Activated CD8-positive, alpha-beta memory T cell treated with anti-CD3 and anti-CD28 coated beads for 4 hours (primary cell): Measurements from ENCODE around the gene HJV.
A peak's percentile ranks its signal among the peaks of the same experiment; 100 is the strongest.
"Not testable (repeated sequence)": the region's sequence is repeated elsewhere in the genome, so short reads cannot be mapped to it uniquely, and the experiment has no call there.

Source experiments
- DNase-seq, 2 donors: peaks; one replicate each; pipeline ENCODE4 v3.0.0-alpha.2; 2020; ENCODE audit warnings: low read depth in 2 of 2

Gene HJV

GRCh38 chr1:146021622-146022402 is at the start of gene HJV:
HJV (minus strand) TSS chr1:146021735; CDS start chr1:146020231, 1,504 bp downstream.
- DNase-seq, result no peak

GRCh38 chr1:146059148-146059547 is 37.6 kb upstream of the HJV start:
- DNase-seq, result not testable (repeated sequence)

- peak; percentile 38 to 51 for DNase-seq
These were observed 30.5 kb upstream of the HJV start for GRCh38 chr1:146051852-146052676.

GRCh38 chr1:146051452-146051851 is 29.9 kb upstream of the HJV start:
- DNase-seq, result no peak

- not testable (repeated sequence) for DNase-seq
These were observed 29.1 kb upstream of the HJV start for GRCh38 chr1:146050652-146050963.

GRCh38 chr1:146049866-146050651 is 28.5 kb upstream of the HJV start:
- DNase-seq, result not testable (repeated sequence)

GRCh38 chr1:146049436-146049835 is 27.9 kb upstream of the HJV start:
- DNase-seq, result no peak

- not testable (repeated sequence) for DNase-seq
These were observed 27.1 kb upstream of the HJV start for GRCh38 chr1:146048514-146049115.

- DNase-seq, result no peak
These were observed 25.1 kb upstream of the HJV start for GRCh38 chr1:146046664-146047063.

- no peak for DNase-seq
These were observed 18.3 kb upstream of the HJV start for GRCh38 chr1:146039844-146040194.

- peak; percentile 51 to 53 for DNase-seq
These were observed 15.6 kb upstream of the HJV start for GRCh38 chr1:146036965-146037646.

- DNase-seq, result no peak
These were observed 14.9 kb upstream of the HJV start for GRCh38 chr1:146036241-146036964.

GRCh38 chr1:146035048-146035423 is 13.5 kb upstream of the HJV start:
- no peak for DNase-seq

GRCh38 chr1:146032631-146033219 is 11.2 kb upstream of the HJV start:
- no peak for DNase-seq

GRCh38 chr1:146031476-146031875 is 9.9 kb upstream of the HJV start:
- no peak for DNase-seq

- no peak for DNase-seq
These were observed 7.6 kb upstream of the HJV start for GRCh38 chr1:146029117-146029516.

GRCh38 chr1:146026650-146027049 is 5.1 kb upstream of the HJV start:
- not testable (repeated sequence) for DNase-seq

- not testable (repeated sequence) for DNase-seq
These were observed 4.4 kb upstream of the HJV start for GRCh38 chr1:146025787-146026495.

GRCh38 chr1:146022403-146023127 is 1.0 kb upstream of the HJV start:
- DNase-seq, result no peak
